ENCODE measurements around the gene GTF2F1.
"Not testable (repeated sequence)": the region's sequence is repeated elsewhere in the genome, so short reads cannot be mapped to it uniquely, and the experiment has no call there.

Gene GTF2F1

DNA sequence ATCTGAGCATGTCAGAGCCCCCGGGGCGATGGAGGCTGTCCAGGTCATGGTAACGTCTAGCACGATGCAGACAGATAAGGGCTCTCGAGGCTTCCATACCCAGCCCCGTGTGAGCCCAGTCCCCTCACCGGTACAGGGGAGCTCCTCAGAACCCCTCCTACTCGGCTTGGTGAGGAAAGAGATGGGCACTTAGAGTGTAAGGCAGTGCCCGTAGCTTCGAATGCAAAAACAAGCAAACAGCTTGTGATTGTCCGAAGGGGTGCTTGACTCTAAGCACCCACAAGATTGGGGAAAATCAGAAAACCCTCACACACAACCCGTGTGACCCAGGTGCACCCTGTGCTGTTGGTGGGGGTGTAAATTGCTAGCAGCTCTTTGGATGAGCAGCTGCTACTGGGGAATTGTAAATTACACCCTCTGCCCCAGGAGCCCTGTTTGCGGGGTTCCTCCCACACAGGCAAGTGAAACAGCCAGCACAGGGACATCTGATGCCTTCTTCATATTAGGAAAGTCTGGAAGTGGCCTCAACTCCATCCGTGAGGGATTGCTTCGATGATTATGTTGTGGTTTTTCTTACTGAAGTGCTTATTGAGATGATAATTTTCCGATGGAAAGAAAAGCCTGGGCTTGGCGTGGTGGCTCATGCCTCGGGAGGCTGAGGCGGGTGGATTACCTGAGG is 16.3 kb downstream of the GTF2F1 start:
- no peaks in the 10 kb centered on the region for H3K9me3 ChIP-seq (ENCODE audit: control insufficient read depth, low read depth, low read length)
- H3K4me3 ChIP-seq (ENCODE audit: low read length) = no peak overlapping the region
- H3K4me1 ChIP-seq (ENCODE audit: control insufficient read depth, low read depth, low read length) = no peaks in the 10 kb centered on the region
- no peak overlapping the region for H3K9ac ChIP-seq (ENCODE audit: low read length)
- H3K27me3 ChIP-seq (ENCODE audit: control insufficient read depth, insufficient read depth, low read length) = no peaks in the 10 kb centered on the region
- no peak overlapping the region for H3K27ac ChIP-seq (ENCODE audit: low read length)
- H3K36me3 ChIP-seq (ENCODE audit: control insufficient read depth, low read depth, low read length) = peaks cover 20% of the 10 kb centered on the region

GRCh38 chr19:6375411-6376010 is 17.5 kb downstream of the GTF2F1 start, which contains the start of gene PSPN:
Gene PSPN, minus strand, starts transcription at chr19:6375933. Its CDS starts 84 bp downstream, at chr19:6375849.
- H3K36me3 ChIP-seq (ENCODE audit: control insufficient read depth, low read depth, low read length) = peaks cover 11% of the 10 kb centered on the region
- no peaks in the 10 kb centered on the region for H3K9me3 ChIP-seq (ENCODE audit: control insufficient read depth, low read depth, low read length)
- H3K27me3 ChIP-seq (ENCODE audit: control insufficient read depth, insufficient read depth, low read length) = no peaks in the 10 kb centered on the region
- no peak within 1 kb of the TSS for H3K27ac ChIP-seq (ENCODE audit: low read length)
- H3K9ac ChIP-seq (ENCODE audit: low read length) = no peak within 1 kb of the TSS
- H3K4me3 ChIP-seq (ENCODE audit: low read length) = no peak within 1 kb of the TSS
- H3K4me1 ChIP-seq (ENCODE audit: control insufficient read depth, low read depth, low read length) = no peaks in the 10 kb centered on the region

GRCh38 chr19:6374711-6375410 is 18.1 kb downstream of the GTF2F1 start:
- Histone ChIP-seq H3K9me3 (ENCODE audit: control insufficient read depth, low read depth, low read length) (no peaks in the 10 kb centered on the region), H3K9ac (ENCODE audit: low read length) (no peak overlapping the region), H3K36me3 (ENCODE audit: control insufficient read depth, low read depth, low read length) (peaks cover 4% of the 10 kb centered on the region), H3K4me3 (ENCODE audit: low read length) (no peak overlapping the region), H3K4me1 (ENCODE audit: control insufficient read depth, low read depth, low read length) (no peaks in the 10 kb centered on the region), H3K27ac (ENCODE audit: low read length) (no peak overlapping the region), H3K27me3 (ENCODE audit: control insufficient read depth, insufficient read depth, low read length) (no peaks in the 10 kb centered on the region)

DNA sequence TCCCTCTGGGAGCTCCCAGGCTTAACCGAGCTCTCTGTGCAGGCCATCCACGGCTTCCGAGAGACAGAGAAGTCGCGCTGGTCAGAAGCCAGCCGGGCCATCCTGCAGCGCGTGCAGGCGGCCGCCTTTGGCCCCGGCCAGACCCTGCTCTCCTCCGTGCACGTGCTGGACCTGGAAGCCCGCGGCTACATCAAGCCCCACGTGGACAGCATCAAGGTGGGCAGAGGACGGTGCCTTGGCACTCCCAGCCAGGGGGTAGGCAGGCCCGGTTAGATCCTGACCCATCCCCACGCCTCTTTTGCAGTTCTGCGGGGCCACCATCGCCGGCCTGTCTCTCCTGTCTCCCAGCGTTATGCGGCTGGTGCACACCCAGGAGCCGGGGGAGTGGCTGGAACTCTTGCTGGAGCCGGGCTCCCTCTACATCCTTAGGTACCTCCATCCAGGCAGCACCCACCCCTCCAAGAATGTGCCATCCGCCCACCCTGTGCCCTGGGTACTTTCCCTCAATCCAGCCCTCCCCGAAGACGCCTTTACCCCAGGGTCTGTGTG is 18.7 kb downstream of the GTF2F1 start:
- Histone ChIP-seq H3K4me3 (ENCODE audit: low read length) (peak overlapping the region; percentile 59), H3K27ac (ENCODE audit: low read length) (peak overlapping the region; percentile 57), H3K36me3 (ENCODE audit: control insufficient read depth, low read depth, low read length) (peaks cover 1% of the 10 kb centered on the region)

DNA sequence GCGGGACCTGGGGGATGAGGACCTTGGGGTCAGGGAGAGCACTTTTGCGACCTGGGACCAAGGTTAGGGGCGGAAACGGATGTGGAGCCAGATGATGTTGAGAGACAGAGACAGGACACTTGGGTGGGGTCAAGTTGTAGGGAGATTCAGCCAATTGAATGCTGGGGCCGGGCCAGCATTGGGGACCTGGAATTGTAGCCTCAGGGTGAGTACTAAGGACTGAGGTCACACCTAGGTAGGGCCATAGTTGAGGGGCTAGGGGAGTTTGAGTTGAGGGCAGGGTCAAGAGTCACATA is 19.2 kb downstream of the GTF2F1 start:
- no peaks in the 10 kb centered on the region for H3K4me1 ChIP-seq (ENCODE audit: control insufficient read depth, low read depth, low read length)
- no peaks in the 10 kb centered on the region for H3K27me3 ChIP-seq (ENCODE audit: control insufficient read depth, insufficient read depth, low read length)
- no peaks in the 10 kb centered on the region for H3K9me3 ChIP-seq (ENCODE audit: control insufficient read depth, low read depth, low read length)
- peak overlapping the region; percentile 23 for H3K9ac ChIP-seq (ENCODE audit: low read length)
- peaks cover 3% of the 10 kb centered on the region for H3K36me3 ChIP-seq (ENCODE audit: control insufficient read depth, low read depth, low read length)
- H3K4me3 ChIP-seq (ENCODE audit: low read length) = peak overlapping the region; percentile 59
- H3K27ac ChIP-seq (ENCODE audit: low read length) = peak overlapping the region; percentile 57

More for the DNA sequence above, 18.7 kb downstream of the GTF2F1 start:
- no peaks in the 10 kb centered on the region for H3K27me3 ChIP-seq (ENCODE audit: control insufficient read depth, insufficient read depth, low read length)
- H3K9ac ChIP-seq (ENCODE audit: low read length) = peak overlapping the region; percentile 23
- H3K9me3 ChIP-seq (ENCODE audit: control insufficient read depth, low read depth, low read length) = no peaks in the 10 kb centered on the region
- H3K4me1 ChIP-seq (ENCODE audit: control insufficient read depth, low read depth, low read length) = no peaks in the 10 kb centered on the region

GRCh38 chr19:6373096-6373812 is 19.7 kb downstream of the GTF2F1 start:
- H3K4me1 ChIP-seq (ENCODE audit: control insufficient read depth, low read depth, low read length) = no peaks in the 10 kb centered on the region
- H3K36me3 ChIP-seq (ENCODE audit: control insufficient read depth, low read depth, low read length) = peaks cover 3% of the 10 kb centered on the region
- H3K27ac ChIP-seq (ENCODE audit: low read length) = no peak overlapping the region
- H3K9ac ChIP-seq (ENCODE audit: low read length) = peak overlapping the region; percentile 84
- peak overlapping the region; percentile 90 for H3K4me3 ChIP-seq (ENCODE audit: low read length)
- no peaks in the 10 kb centered on the region for H3K27me3 ChIP-seq (ENCODE audit: control insufficient read depth, insufficient read depth, low read length)
- no peaks in the 10 kb centered on the region for H3K9me3 ChIP-seq (ENCODE audit: control insufficient read depth, low read depth, low read length)

DNA sequence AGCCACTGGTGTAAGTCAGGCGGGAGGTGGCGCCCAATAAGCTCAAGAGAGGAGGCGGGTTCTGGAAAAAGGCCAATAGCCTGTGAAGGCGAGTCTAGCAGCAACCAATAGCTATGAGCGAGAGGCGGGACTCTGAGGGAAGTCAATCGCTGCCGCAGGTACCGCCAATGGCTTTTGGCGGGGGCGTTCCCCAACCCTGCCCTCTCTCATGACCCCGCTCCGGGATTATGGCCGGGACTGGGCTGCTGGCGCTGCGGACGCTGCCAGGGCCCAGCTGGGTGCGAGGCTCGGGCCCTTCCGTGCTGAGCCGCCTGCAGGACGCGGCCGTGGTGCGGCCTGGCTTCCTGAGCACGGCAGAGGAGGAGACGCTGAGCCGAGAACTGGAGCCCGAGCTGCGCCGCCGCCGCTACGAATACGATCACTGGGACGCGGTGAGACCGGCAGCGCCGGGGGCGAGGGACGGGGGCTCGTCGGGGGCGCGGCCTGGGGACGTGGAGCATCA is 20.3 kb downstream of the GTF2F1 start, which contains the start of gene ALKBH7:
TSS of gene ALKBH7 (plus strand) at position 201 of the 502 bp plus-strand sequence. CDS start at position 228, 27 bp downstream.
- Histone ChIP-seq H3K4me3 (ENCODE audit: low read length) (peak within 1 kb of the TSS; percentile 90), H3K4me1 (ENCODE audit: control insufficient read depth, low read depth, low read length) (no peaks in the 10 kb centered on the region), H3K36me3 (ENCODE audit: control insufficient read depth, low read depth, low read length) (peaks cover 9% of the 10 kb centered on the region), H3K9me3 (ENCODE audit: control insufficient read depth, low read depth, low read length) (no peaks in the 10 kb centered on the region), H3K9ac (ENCODE audit: low read length) (peak within 1 kb of the TSS; percentile 84), H3K27me3 (ENCODE audit: control insufficient read depth, insufficient read depth, low read length) (no peaks in the 10 kb centered on the region), H3K27ac (ENCODE audit: low read length) (peak within 1 kb of the TSS; percentile 78)

DNA sequence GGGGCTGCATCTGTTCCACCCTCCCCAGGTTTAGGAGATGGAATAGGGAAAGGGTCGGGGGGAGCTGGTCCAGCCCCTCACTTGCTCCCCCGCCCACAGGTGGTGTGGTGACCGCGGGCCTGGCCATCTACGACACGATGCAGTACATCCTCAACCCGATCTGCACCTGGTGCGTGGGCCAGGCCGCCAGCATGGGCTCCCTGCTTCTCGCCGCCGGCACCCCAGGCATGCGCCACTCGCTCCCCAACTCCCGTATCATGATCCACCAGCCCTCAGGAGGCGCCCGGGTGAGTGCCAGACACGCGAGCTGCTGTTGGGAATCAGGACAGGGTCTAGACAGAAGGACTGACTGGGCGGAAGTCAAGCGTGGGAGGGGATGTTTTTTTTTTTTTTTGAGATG is 28.6 kb downstream of the GTF2F1 start:
- peaks cover 35% of the 10 kb centered on the region for H3K36me3 ChIP-seq (ENCODE audit: control insufficient read depth, low read depth, low read length)

GRCh38 chr19:6362351-6362801 is 30.6 kb downstream of the GTF2F1 start:
- H3K9me3 ChIP-seq (ENCODE audit: control insufficient read depth, low read depth, low read length) = no peaks in the 10 kb centered on the region
- no peaks in the 10 kb centered on the region for H3K4me1 ChIP-seq (ENCODE audit: control insufficient read depth, low read depth, low read length)
- H3K9ac ChIP-seq (ENCODE audit: low read length) = peak overlapping the region; percentile 67
- H3K27ac ChIP-seq (ENCODE audit: low read length) = no peak overlapping the region
- H3K4me3 ChIP-seq (ENCODE audit: low read length) = peak overlapping the region; percentile 69
- peaks cover 23% of the 10 kb centered on the region for H3K36me3 ChIP-seq (ENCODE audit: control insufficient read depth, low read depth, low read length)
- H3K27me3 ChIP-seq (ENCODE audit: control insufficient read depth, insufficient read depth, low read length) = no peaks in the 10 kb centered on the region

More for the DNA sequence above, 28.6 kb downstream of the GTF2F1 start:
- Histone ChIP-seq H3K4me3 (ENCODE audit: low read length) (no peak overlapping the region), H3K9me3 (ENCODE audit: control insufficient read depth, low read depth, low read length) (no peaks in the 10 kb centered on the region), H3K27ac (ENCODE audit: low read length) (no peak overlapping the region), H3K4me1 (ENCODE audit: control insufficient read depth, low read depth, low read length) (no peaks in the 10 kb centered on the region), H3K27me3 (ENCODE audit: control insufficient read depth, insufficient read depth, low read length) (no peaks in the 10 kb centered on the region), H3K9ac (ENCODE audit: low read length) (no peak overlapping the region)

- H3K27me3 ChIP-seq (ENCODE audit: control insufficient read depth, insufficient read depth, low read length) = no peaks in the 10 kb centered on the region
- H3K4me1 ChIP-seq (ENCODE audit: control insufficient read depth, low read depth, low read length) = no peaks in the 10 kb centered on the region
- H3K9me3 ChIP-seq (ENCODE audit: control insufficient read depth, low read depth, low read length) = no peaks in the 10 kb centered on the region
- peak overlapping the region; percentile 67 for H3K9ac ChIP-seq (ENCODE audit: low read length)
- no peak overlapping the region for H3K27ac ChIP-seq (ENCODE audit: low read length)
- H3K36me3 ChIP-seq (ENCODE audit: control insufficient read depth, low read depth, low read length) = peaks cover 20% of the 10 kb centered on the region
- peak overlapping the region; percentile 69 for H3K4me3 ChIP-seq (ENCODE audit: low read length)
These were observed 31.0 kb downstream of the GTF2F1 start for GRCh38 chr19:6362027-6362350.

DNA sequence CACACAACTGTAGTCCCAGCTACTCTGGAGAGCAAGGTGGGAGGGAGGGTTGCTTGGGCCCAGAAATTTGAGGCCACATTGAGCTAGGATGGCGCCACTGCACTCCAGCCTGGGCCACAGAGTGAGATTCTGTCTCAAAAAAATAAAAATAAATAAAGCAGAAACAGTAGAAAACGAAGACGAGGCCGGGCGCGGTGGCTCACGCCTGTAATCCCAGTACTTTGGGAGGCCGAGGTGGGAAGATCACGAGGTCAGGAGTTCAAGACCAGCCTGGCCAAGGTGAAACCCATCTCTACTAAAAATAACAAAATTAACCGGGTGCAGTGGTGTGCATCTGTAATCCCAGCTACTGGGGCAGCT is 32.1 kb downstream of the GTF2F1 start:
- peak overlapping the region; percentile 69 for H3K4me3 ChIP-seq (ENCODE audit: low read length)
- H3K9ac ChIP-seq (ENCODE audit: low read length) = not testable (repeated sequence)

More for the DNA sequence above, 32.1 kb downstream of the GTF2F1 start:
- not testable (repeated sequence) for H3K27ac ChIP-seq (ENCODE audit: low read length); H3K9me3 ChIP-seq (ENCODE audit: control insufficient read depth, low read depth, low read length); H3K27me3 ChIP-seq (ENCODE audit: control insufficient read depth, insufficient read depth, low read length); H3K4me1 ChIP-seq (ENCODE audit: control insufficient read depth, low read depth, low read length)
- H3K36me3 ChIP-seq (ENCODE audit: control insufficient read depth, low read depth, low read length) = peaks cover 11% of the 10 kb centered on the region
